HepG2 (cell line): ENCODE results near the gene HOXA9. TPM values are rescaled to one million over a fixed set of nuclear protein-coding genes. Genes with fewer than 3 reads are reported as not detected.

ENCODE experiments used
- ATAC-seq: fragments of 200-7000 bp; cut with Tn5 transposase; 3 replicates; pipeline ENCODE4 v1.9.1; 2020; ENCODE audit warnings: mild to moderate bottlenecking, moderate library complexity
- BruUV-seq: library from RNA; stranded (reverse); fragments of 400-500 nt; replicated peaks from 2 replicates; lab custom pipeline; 2021; lab: Mats Ljungman, UMichigan
- CTCF ChIA-PET: fragments of 300-600 bp; formaldehyde crosslinking; extraction: SDS; loops from one replicate; lab custom pipeline; 2021; ENCODE audit warnings: low total read pairs, inconsistent platforms, low intra/inter-chr PET ratio; lab: Yijun Ruan, JAX
- POLR2A ChIA-PET: fragments of 350-600 bp; sonication (Branson Sonifier 250); formaldehyde crosslinking; loops from one replicate; lab custom pipeline; 2020; ENCODE audit warnings: antibody characterized with exemption, inconsistent platforms; lab: Yijun Ruan, JAX
- DNase-seq: peaks from one replicate; pipeline ENCODE4 v3.0.0-alpha.2; 2015; ENCODE audit warnings: low spot score
- FAIRE-seq: peaks from 3 replicates; lab custom pipeline; 2011; peaks lifted over from hg19 to GRCh38; lab: Jason Lieb, UNC
- H2AFZ ChIP-seq: one replicate; pipeline ENCODE4 v1.6.1; 2011; ENCODE audit warnings: low read length, inconsistent platforms
- H3K27ac ChIP-seq: fragments of 300-600 bp; 3 replicates; pipeline ENCODE4 v1.8.0; 2011; ENCODE audit warnings: mixed run types, mild to moderate bottlenecking, mixed read lengths, low read length, inconsistent platforms; ENCODE audit not compliant: insufficient read depth; ENCODE audit errors: extremely low read length
- H3K27me3 ChIP-seq, 2 experiments: fragments of 200-600 bp in 1 of 2; 2 replicates in 1 of 2; 3 replicates in 1 of 2; pipeline versions ENCODE4 v1.6.0 to v1.8.0; 2011; ENCODE audit warnings: low read length in 2 of 2, mild to moderate bottlenecking in 2 of 2, moderate library complexity in 2 of 2, inconsistent platforms in 1 of 2; ENCODE audit not compliant: insufficient read depth in 2 of 2, control insufficient read depth in 1 of 2
- H3K36me3 ChIP-seq, 2 experiments: fragments of 200-600 bp in 1 of 2; replicated peaks in 1 of 2; 2 replicates in 1 of 2; 3 replicates in 1 of 2; pipeline versions ENCODE4 v1.5.1 to v1.8.0; 2011; ENCODE audit warnings: low read length in 2 of 2, inconsistent platforms in 1 of 2; ENCODE audit not compliant: insufficient read depth in 2 of 2, control insufficient read depth in 1 of 2
- H3K4me1 ChIP-seq: 2 replicates; pipeline ENCODE4 v1.5.1; 2012; ENCODE audit warnings: low read length, inconsistent platforms; ENCODE audit not compliant: insufficient read depth
- H3K4me2 ChIP-seq: 2 replicates; pipeline ENCODE4 v1.6.0; 2011; ENCODE audit warnings: low read depth, low read length, inconsistent platforms
- H3K4me3 ChIP-seq, 3 experiments: fragments of 200-600 bp in 1 of 3; sonication (generic), shearing (Covaris generic) in 1 of 3; replicated peaks in 1 of 3; 2 replicates each; pipeline ENCODE4 v1.5.1; 2011 to 2016; ENCODE audit warnings: low read length in 3 of 3, inconsistent platforms in 2 of 3, low read depth in 2 of 3, mild to moderate bottlenecking in 2 of 3, control low read depth in 1 of 3, mixed read lengths in 1 of 3; ENCODE audit not compliant: insufficient read depth in 1 of 3
- H3K79me2 ChIP-seq: one replicate; pipeline ENCODE4 v1.6.1; 2011; ENCODE audit warnings: low read length, inconsistent platforms; ENCODE audit not compliant: insufficient read depth
- H3K9ac ChIP-seq: 2 replicates; pipeline ENCODE4 v1.6.0; 2011; ENCODE audit warnings: mild to moderate bottlenecking, low read depth, low read length, inconsistent platforms; ENCODE audit not compliant: insufficient read depth
- H3K9me3 ChIP-seq: 2 replicates; pipeline ENCODE4 v1.5.1; 2012; ENCODE audit warnings: mild to moderate bottlenecking, low read length
- H4K20me1 ChIP-seq: 2 replicates; pipeline ENCODE4 v1.6.0; 2011; ENCODE audit warnings: inconsistent platforms, mild to moderate bottlenecking, low read length, moderate library complexity; ENCODE audit not compliant: insufficient read depth
- CCAR2 ChIP-seq: fragments of 200-400 bp; formaldehyde crosslinking; optimal IDR thresholded peaks from 2 replicates; pipeline ENCODE3; 2018; ENCODE audit warnings: low read depth, mild to moderate bottlenecking, low read length, moderate library complexity
- HHEX ChIP-seq: IDR thresholded peaks from 2 replicates; pipeline ENCODE4 v1.6.1; 2016; ENCODE audit warnings: control low read depth
- HNRNPUL1 ChIP-seq: fragments of 200-400 bp; formaldehyde crosslinking; IDR thresholded peaks from 2 replicates; pipeline ENCODE4 v1.6.1; 2017; ENCODE audit warnings: low read depth, mild to moderate bottlenecking, low read length, moderate library complexity
- MIXL1 ChIP-seq: IDR thresholded peaks from 2 replicates; pipeline ENCODE4 v1.6.1; 2016
- NCOA2 ChIP-seq: sonication (generic); formaldehyde crosslinking; IDR thresholded peaks from 2 replicates; pipeline ENCODE4 v1.8.0; 2022; ENCODE audit warnings: inconsistent platforms
- PAX8 ChIP-seq: sonication (generic); formaldehyde crosslinking; IDR thresholded peaks from 2 replicates; pipeline ENCODE4 v1.8.0; 2022; ENCODE audit warnings: mild to moderate bottlenecking, missing genetic modification reagents, borderline replicate concordance
- PHF20 ChIP-seq: sonication (generic); formaldehyde crosslinking; IDR thresholded peaks from 2 replicates; pipeline ENCODE4 v1.5.0; 2020; ENCODE audit warnings: mild to moderate bottlenecking, missing genetic modification reagents
- TBX3 ChIP-seq: fragments of 450-650 bp; IDR thresholded peaks from 2 replicates; pipeline ENCODE4 v1.6.1; 2017; ENCODE audit warnings: antibody characterized with exemption, mild to moderate bottlenecking, inconsistent platforms, borderline replicate concordance
- ZFP1 ChIP-seq: IDR thresholded peaks from 2 replicates; pipeline ENCODE4 v1.6.1; 2016
- ZKSCAN8 ChIP-seq: IDR thresholded peaks from 2 replicates; pipeline ENCODE4 v1.6.1; 2016; ENCODE audit warnings: borderline replicate concordance, missing genetic modification reagents, missing compliant biosample characterization
- ZNF24 ChIP-seq: fragments of 450-650 bp; IDR thresholded peaks from 2 replicates; pipeline ENCODE4 v1.6.1; 2017; ENCODE audit warnings: antibody characterized with exemption, mild to moderate bottlenecking
- ZNF331 ChIP-seq: sonication (generic); formaldehyde crosslinking; IDR thresholded peaks from 2 replicates; pipeline ENCODE4 v1.4.0; 2020; ENCODE audit warnings: missing genetic modification reagents
- ZNF530 ChIP-seq: sonication (generic); formaldehyde crosslinking; IDR thresholded peaks from 2 replicates; pipeline ENCODE4 v1.5.0; 2020; ENCODE audit warnings: low read depth, mild to moderate bottlenecking, missing genetic modification reagents
- WGBS: methylation state at CpG from one replicate; pipeline ENCODE4 v1.1.6; 2017; ENCODE audit warnings: low lambda C conversion rate; 5-methylcytosine and 5-hydroxymethylcytosine counted together
- in situ Hi-C: cut with HindIII; loops from 2 replicates; pipeline ENCODE4 v1.10.0; 2017; ENCODE audit warnings: low pct_unique_long_range_greater_than_20kb; ENCODE audit not compliant: extremely low pct_ligation_motif_present
- intact Hi-C: fragments of 100-400 bp; cut with micrococcal nuclease; formaldehyde crosslinking; loops from one replicate; pipeline ENCODE4 v1.10.0; 2022; ENCODE audit not compliant: unreplicated experiment
- polyA plus RNA-seq, 8 experiments: library from polyadenylated mRNA; depleted of rRNA in 3 of 8; stranded (reverse) in 7 of 8; unstranded in 1 of 8; fragments of >200 nt; fragmentation: Illumina TruSeq in 4 of 8; extraction: Trizol in 4 of 8; gene quantifications; 2 replicates each; pipeline versions ENCODE4 v1.2.1 to v1.2.3, GENCODE V29; 2011 to 2016; ENCODE audit warnings: low read depth in 4 of 8, missing spikeins in 1 of 8, mixed read lengths in 1 of 8; ENCODE audit not compliant: insufficient read depth in 1 of 8
- total RNA-seq, 5 experiments: library from RNA; depleted of rRNA; stranded (reverse); fragments of >200 nt; fragmentation: Illumina TruSeq; extraction: Trizol; gene quantifications; 2 replicates each; pipeline ENCODE4 v1.2.3, GENCODE V29; 2016; ENCODE audit warnings: low read depth in 1 of 5
- TF ChIP-seq, protein P1 (sequence below): sonication (generic); formaldehyde crosslinking; IDR thresholded peaks from 2 replicates; pipeline ENCODE4 v1.5.0; 2020; ENCODE audit warnings: mild to moderate bottlenecking, missing genetic modification reagents

HOXA9 gene
- total and polyA plus RNA-seq, 2 of the 13 experiments (the other 11 are each of a cell fraction or from before 2014, with no cell fraction given), result not detected

DNA sequence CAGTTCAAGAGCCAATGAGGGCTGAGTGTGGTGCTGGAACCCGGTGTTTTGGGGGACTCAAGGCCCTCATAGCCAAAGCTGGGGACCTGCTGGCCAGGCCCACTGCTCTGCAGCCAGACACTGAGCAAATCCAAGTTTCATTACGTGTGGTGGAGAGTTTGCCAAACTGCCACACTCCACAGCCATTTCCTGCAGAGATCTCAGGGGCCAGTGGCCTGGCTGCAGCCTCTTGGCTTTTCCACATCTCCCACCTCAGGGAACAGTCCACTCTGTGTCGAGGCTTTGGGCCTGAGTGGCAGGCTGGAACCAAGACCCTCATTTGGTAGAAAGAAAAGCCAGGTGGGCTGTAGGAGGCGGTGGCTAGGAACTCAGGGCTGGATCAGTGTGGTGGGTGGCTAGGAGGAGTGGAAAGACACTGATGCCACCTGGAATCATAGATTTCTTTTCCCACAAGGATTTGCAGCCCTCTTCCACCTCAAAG, 16.5 kb upstream of the HOXA9 start:
- H3K27me3 ChIP-seq, result peaks cover 27 to 90% of the 10 kb centered on the region in 2 experiments
- TF ChIP-seq ZNF530 (CRISPR knock-in tag) (no peak), HNRNPUL1 (no peak), PHF20 (CRISPR knock-in tag) (no peak), PAX8 (CRISPR knock-in tag) (no peak), CCAR2 (no peak), ZKSCAN8 (no peak), ZNF24 (no peak), ZNF331 (CRISPR knock-in tag) (no peak), MIXL1 (CRISPR knock-in tag) (no peak), NCOA2 (no peak), ZFP1 (CRISPR knock-in tag) (no peak), HHEX (no peak), TBX3 (no peak)
- TF ChIP-seq, protein P1, sequence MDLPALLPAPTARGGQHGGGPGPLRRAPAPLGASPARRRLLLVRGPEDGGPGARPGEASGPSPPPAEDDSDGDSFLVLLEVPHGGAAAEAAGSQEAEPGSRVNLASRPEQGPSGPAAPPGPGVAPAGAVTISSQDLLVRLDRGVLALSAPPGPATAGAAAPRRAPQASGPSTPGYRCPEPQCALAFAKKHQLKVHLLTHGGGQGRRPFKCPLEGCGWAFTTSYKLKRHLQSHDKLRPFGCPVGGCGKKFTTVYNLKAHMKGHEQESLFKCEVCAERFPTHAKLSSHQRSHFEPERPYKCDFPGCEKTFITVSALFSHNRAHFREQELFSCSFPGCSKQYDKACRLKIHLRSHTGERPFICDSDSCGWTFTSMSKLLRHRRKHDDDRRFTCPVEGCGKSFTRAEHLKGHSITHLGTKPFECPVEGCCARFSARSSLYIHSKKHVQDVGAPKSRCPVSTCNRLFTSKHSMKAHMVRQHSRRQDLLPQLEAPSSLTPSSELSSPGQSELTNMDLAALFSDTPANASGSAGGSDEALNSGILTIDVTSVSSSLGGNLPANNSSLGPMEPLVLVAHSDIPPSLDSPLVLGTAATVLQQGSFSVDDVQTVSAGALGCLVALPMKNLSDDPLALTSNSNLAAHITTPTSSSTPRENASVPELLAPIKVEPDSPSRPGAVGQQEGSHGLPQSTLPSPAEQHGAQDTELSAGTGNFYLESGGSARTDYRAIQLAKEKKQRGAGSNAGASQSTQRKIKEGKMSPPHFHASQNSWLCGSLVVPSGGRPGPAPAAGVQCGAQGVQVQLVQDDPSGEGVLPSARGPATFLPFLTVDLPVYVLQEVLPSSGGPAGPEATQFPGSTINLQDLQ (CRISPR knock-in tag), result no peak
- TF ChIP-seq, all 625 proteins: peak for 0
- H3K27ac ChIP-seq, result no peak overlapping the region
- CTCF ChIA-PET, result no interaction called here
- no peaks in the 10 kb centered on the region for H3K36me3 ChIP-seq
- H4K20me1 ChIP-seq, result peaks cover 6% of the 10 kb centered on the region; the same call in 1 of the 2 replicates
- H3K79me2 ChIP-seq, result no peaks in the 10 kb centered on the region
- intact Hi-C loops, result no loop called here
- ATAC-seq, result no peak
- POLR2A ChIA-PET, result no interaction called here
- in situ Hi-C loops, result no loop called here
- no peak for FAIRE-seq
- H3K4me1 ChIP-seq, result peaks cover 38% of the 10 kb centered on the region
- H3K4me2 ChIP-seq, result no peak overlapping the region
- H3K9me3 ChIP-seq, result no peaks in the 10 kb centered on the region
- H2AFZ ChIP-seq, result no peak overlapping the region
- WGBS, result 20% methylated on average over 1 of the region's 4 CpGs
- no peak overlapping the region for H3K4me3 ChIP-seq
- H3K9ac ChIP-seq, result no peak overlapping the region
- no peak for DNase-seq
- BruUV-seq, result no TSS peak
